Activated naive CD4-positive, alpha-beta T cell treated with anti-CD3 and anti-CD28 coated beads, Interleukin-2, amount 50 U/mL, for 24 hours (primary cell): ENCODE measurements around the gene CNBP.
A peak's percentile ranks its signal among the peaks of the same experiment; 100 is the strongest.

ENCODE experiments used
- H3K27ac Mint-ChIP-seq: one replicate; pipeline ENCODE4 v1.8.0; 2021; ENCODE audit warnings: mild to moderate bottlenecking, mixed read lengths
- H3K27me3 Mint-ChIP-seq: one replicate; pipeline ENCODE4 v1.8.0; 2021; ENCODE audit warnings: mixed read lengths
- H3K36me3 Mint-ChIP-seq: one replicate; pipeline ENCODE4 v1.8.0; 2021; ENCODE audit warnings: mixed read lengths
- H3K4me1 Mint-ChIP-seq: one replicate; pipeline ENCODE4 v1.8.0; 2021; ENCODE audit warnings: mixed read lengths
- H3K4me3 Mint-ChIP-seq: one replicate; pipeline ENCODE4 v1.8.0; 2021; ENCODE audit warnings: mild to moderate bottlenecking, mixed read lengths
- H3K9me3 Mint-ChIP-seq: one replicate; pipeline ENCODE4 v1.8.0; 2021; ENCODE audit warnings: mixed read lengths

The CNBP gene

GRCh38 chr3:129123314-129124060 lies 60.2 kb downstream of the CNBP start:
- Mint-ChIP-seq H3K36me3 (peaks cover 3% of the 10 kb centered on the region), H3K27me3 (no peaks in the 10 kb centered on the region), H3K4me1 (peaks cover 28% of the 10 kb centered on the region), H3K9me3 (no peaks in the 10 kb centered on the region), H3K27ac (peak overlapping the region; percentile 85), H3K4me3 (peak overlapping the region; percentile 19)

- Mint-ChIP-seq H3K4me3 (peak overlapping the region; percentile 55), H3K27me3 (no peaks in the 10 kb centered on the region), H3K9me3 (no peaks in the 10 kb centered on the region), H3K27ac (peak overlapping the region; percentile 80), H3K4me1 (peaks cover 38% of the 10 kb centered on the region), H3K36me3 (peaks cover 3% of the 10 kb centered on the region)
Measured at GRCh38 chr3:129122412-129123011, 61.2 kb downstream of the CNBP start.

GRCh38 chr3:129121792-129122411 lies 61.8 kb downstream of the CNBP start, which contains the start of gene RAB43:
Gene RAB43, minus strand, starts transcription at chr3:129121804. Its CDS starts 315 bp downstream, at chr3:129121489.
- Mint-ChIP-seq H3K4me3 (peak within 1 kb of the TSS; percentile 98), H3K9me3 (no peaks in the 10 kb centered on the region), H3K36me3 (peaks cover 1% of the 10 kb centered on the region), H3K27me3 (no peaks in the 10 kb centered on the region), H3K4me1 (peaks cover 41% of the 10 kb centered on the region), H3K27ac (peak within 1 kb of the TSS; percentile 95)

DNA sequence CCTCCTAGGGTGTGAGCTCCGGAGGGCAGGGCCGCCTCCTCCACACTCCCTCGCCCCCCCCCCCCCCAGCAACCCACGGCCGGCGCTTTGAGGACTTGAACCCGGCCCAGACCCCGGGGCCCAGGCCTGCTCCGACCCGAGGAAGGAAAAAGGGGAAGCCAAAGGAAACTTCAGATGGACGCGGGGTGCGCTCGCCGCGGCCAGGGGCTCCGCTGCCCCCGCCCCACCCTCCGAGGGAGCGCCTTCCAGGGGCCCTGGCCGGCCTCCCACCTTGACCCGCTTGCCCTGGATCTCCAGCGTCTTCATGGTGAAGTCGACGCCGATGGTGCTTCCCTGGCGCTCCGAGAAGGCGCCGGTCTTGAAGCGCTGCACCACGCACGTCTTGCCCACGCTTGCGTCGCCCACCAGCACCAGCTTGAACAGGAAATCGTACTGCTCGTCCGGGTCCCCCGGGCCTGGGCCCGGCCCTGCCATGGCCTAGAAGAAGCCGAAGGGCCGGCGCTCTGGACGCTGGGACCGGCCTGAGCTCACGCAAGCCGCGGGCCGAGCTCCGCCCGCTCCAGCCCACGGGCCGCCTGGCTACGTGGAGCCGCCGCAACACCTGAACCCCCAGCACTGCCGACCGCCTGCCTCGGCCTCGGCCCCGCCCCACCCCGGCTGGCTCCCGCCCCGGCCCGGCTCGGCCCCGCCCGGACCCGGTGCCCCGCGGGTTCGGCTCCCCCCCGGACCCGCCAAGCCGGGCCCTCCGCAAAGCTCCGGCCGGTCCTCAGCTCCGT lies 62.5 kb downstream of the CNBP start:
- Mint-ChIP-seq H3K4me1 (peaks cover 48% of the 10 kb centered on the region), H3K4me3 (peak overlapping the region; percentile 98), H3K36me3 (peaks cover 2% of the 10 kb centered on the region), H3K27me3 (no peaks in the 10 kb centered on the region), H3K27ac (peak overlapping the region; percentile 95), H3K9me3 (no peaks in the 10 kb centered on the region)

DNA sequence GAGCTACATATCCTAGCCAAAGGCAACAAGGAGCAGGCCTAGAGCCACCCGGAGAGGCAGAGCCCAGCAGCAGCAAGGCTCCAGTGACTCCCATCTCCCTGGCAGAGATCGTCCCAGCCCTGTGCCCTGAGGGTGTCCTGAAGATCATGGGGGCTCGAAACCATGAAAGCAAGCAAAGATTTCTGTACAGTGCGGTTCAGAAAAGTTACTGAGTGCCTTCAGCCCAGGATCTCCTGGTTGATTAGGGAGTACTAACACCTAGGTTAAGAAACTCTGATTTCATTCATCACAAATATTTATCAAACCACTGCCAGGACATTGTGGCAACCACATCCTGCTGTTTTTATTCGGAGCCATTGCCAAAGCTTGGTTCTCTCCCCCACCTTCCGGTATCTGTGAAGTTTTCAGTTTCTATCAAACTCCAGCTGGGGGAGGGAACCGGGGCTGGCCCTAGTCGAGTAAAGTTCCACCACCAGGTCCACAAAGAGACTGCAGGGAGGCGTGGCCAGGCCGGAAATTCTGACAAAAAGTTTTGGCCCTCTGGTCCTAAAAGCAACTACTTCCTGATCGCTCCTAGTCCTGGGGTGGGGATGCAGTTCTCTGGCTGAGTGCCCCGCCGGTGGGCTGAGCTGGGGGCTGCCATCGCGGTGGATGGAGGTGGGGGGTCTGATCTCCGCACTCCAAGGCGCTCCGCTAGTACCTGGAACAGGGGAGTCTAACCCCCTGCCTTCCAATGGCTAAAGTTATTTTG lies 63.3 kb downstream of the CNBP start:
- Mint-ChIP-seq H3K4me1 (peaks cover 54% of the 10 kb centered on the region), H3K27me3 (no peaks in the 10 kb centered on the region), H3K27ac (peak overlapping the region; percentile 95), H3K9me3 (no peaks in the 10 kb centered on the region), H3K36me3 (peaks cover 3% of the 10 kb centered on the region), H3K4me3 (peak overlapping the region; percentile 98)

- no peaks in the 10 kb centered on the region for H3K27me3 Mint-ChIP-seq
- H3K27ac Mint-ChIP-seq, result peak overlapping the region; percentile 95
- peak overlapping the region; percentile 98 for H3K4me3 Mint-ChIP-seq
- peaks cover 61% of the 10 kb centered on the region for H3K4me1 Mint-ChIP-seq
- H3K36me3 Mint-ChIP-seq, result peaks cover 4% of the 10 kb centered on the region
- H3K9me3 Mint-ChIP-seq, result no peaks in the 10 kb centered on the region
Measured at GRCh38 chr3:129119365-129120100, 64.2 kb downstream of the CNBP start.

DNA sequence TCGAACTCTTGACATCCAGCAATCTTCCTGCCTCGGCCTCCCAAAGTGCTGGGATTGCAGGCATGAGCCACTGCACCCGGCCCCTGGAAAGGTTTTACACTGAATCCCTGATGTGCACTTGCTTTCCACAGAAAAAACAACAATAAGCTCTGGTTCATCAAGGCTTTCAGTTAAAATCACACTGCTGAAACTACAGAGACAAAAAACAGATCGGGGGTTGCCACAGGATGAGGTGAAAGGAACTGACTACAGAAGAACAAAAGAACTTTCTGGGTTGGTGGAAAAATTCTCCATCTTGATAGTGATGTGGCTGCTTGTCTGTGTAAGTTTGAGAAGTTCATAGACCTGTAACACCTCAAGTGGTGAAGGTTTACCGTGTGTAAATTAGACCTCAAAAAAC lies 65.0 kb downstream of the CNBP start:
- Mint-ChIP-seq H3K27ac (peak overlapping the region; percentile 95), H3K4me1 (peaks cover 69% of the 10 kb centered on the region), H3K27me3 (no peaks in the 10 kb centered on the region), H3K9me3 (no peaks in the 10 kb centered on the region), H3K36me3 (peaks cover 8% of the 10 kb centered on the region), H3K4me3 (peak overlapping the region; percentile 98)
